MCF 10A (cell line): ENCODE measurements around the gene CYB5RL. TPM values are rescaled to one million over a fixed set of nuclear protein-coding genes. Genes with fewer than 3 reads are reported as not detected.

ENCODE experiments used
- BruUV-seq: library from RNA; stranded (reverse); fragments of 400-500 nt; replicated peaks from 2 replicates; lab custom pipeline; 2021; lab: Mats Ljungman, UMichigan
- CTCF ChIA-PET: fragments of 300-600 bp; sonication (Branson Sonifier 250); formaldehyde crosslinking; extraction: SDS; loops from one replicate; lab custom pipeline; 2021; ENCODE audit warnings: antibody characterized with exemption, inconsistent platforms; lab: Yijun Ruan, JAX
- POLR2A ChIA-PET: fragments of 300-600, 350-650 bp; sonication (Branson Sonifier 250); formaldehyde crosslinking; extraction: SDS; loops from one replicate; lab custom pipeline; 2020; ENCODE audit warnings: antibody characterized with exemption, inconsistent platforms; lab: Yijun Ruan, JAX
- DNase-seq: peaks from one replicate; pipeline ENCODE4 v3.0.0-alpha.2; 2018; ENCODE audit not compliant: unreplicated experiment
- H3K27ac Mint-ChIP-seq: one replicate; pipeline ENCODE4 v1.8.0; 2022; ENCODE audit warnings: mild to moderate bottlenecking, low read depth, mixed read lengths; ENCODE audit not compliant: unreplicated experiment
- H3K27me3 Mint-ChIP-seq: one replicate; pipeline ENCODE4 v1.8.0; 2022; ENCODE audit warnings: mixed read lengths; ENCODE audit not compliant: insufficient read depth, unreplicated experiment
- H3K36me3 Mint-ChIP-seq: one replicate; pipeline ENCODE4 v1.8.0; 2022; ENCODE audit warnings: mild to moderate bottlenecking, moderate library complexity, mixed read lengths; ENCODE audit not compliant: insufficient read depth, unreplicated experiment
- H3K4me1 Mint-ChIP-seq: one replicate; pipeline ENCODE4 v1.8.0; 2022; ENCODE audit warnings: mixed read lengths; ENCODE audit not compliant: insufficient read depth, unreplicated experiment
- H3K4me3 Mint-ChIP-seq: one replicate; pipeline ENCODE4 v1.8.0; 2022; ENCODE audit warnings: mild to moderate bottlenecking, moderate library complexity, mixed read lengths; ENCODE audit not compliant: unreplicated experiment
- H3K9me3 Mint-ChIP-seq: one replicate; pipeline ENCODE4 v1.8.0; 2022; ENCODE audit warnings: mixed read lengths; ENCODE audit not compliant: unreplicated experiment
- intact Hi-C: fragments of 100-400 bp; cut with micrococcal nuclease; formaldehyde crosslinking; loops from 2 replicates; pipeline ENCODE4 v1.14.1; 2022
- total RNA-seq: library from RNA; stranded (reverse); gene quantifications from 2 replicates; pipeline ENCODE4 v1.2.3, GENCODE V29; 2022
- TF ChIP-seq, protein P1 (sequence below): fragments of 200-600 bp; IDR thresholded peaks from one replicate; pipeline ENCODE4 v1.8.0; 2022; ENCODE audit warnings: antibody characterized with exemption, mild to moderate bottlenecking; ENCODE audit not compliant: unreplicated experiment

Gene CYB5RL
- total RNA-seq, 1 experiment from 2014 or later: 4.6 TPM

DNA sequence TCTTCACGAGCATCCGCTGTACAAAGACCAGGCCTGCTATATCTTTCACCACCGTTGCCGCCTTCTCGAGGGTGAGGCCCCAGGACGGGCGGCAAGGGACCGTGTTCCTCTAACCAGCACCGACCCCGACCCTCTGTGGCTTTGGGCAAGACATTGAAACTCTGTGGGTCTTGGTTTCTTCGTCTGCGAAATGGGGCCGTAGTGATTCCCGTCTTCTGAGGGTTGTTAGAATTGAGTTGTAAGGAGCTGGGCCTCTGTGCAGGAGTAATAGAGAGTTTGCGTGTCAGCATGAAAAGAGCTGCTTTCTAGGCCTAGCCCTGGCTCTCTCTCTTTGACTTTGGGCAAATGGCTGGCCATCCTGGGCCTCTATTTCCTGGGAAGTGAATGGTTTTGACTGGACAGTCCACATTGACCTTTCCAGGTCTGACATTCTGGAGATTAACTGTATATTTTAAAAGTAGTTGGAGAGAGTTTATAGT, 728 bp upstream of the CYB5RL start:
- DNase-seq: peak; percentile 13
- intact Hi-C loops: loop anchor here (5.0 to 10.0 kb wide), 2 partner anchors 73 to 284 kb away; no protein-coding TSS in a partner anchor

DNA sequence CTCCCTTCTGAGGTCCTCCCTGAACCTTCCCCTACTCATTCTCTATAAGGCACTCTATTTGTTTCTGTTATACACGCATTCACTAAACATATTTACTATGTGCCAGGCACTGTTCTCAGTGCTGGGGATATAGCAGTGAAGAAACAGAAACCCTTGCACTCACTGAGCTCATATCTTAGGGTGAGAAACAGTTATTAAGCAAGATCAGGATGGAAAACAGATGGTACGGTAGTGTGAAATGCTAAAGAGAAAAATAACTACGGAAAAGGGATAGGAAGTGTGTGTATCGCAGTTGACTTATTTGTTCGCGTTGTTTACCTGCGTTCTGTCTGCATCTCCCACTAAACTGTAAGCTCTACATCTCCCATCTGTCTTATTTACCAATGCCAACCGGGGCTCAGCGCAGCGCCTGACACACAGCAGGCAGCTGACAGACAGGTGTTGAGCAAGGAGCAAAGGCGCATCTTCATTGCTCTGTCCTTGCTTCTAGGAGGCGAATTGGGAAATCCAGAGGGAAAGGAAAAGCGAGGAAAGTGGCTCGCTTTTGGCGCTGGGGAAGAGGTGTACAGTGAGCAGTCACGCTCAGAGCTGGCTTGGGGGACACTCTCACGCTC, 572 bp downstream of the CYB5RL start:
- intact Hi-C loops: no loop called here
- POLR2A ChIA-PET: interaction anchor here (0.7 to 2.6 kb wide), 19 partner anchors 12 to 600 kb away, joined by 3 to 17 read pairs (median 4); partner anchors contain the start of genes CDCP2, SSBP3, TCEANC2 and TMEM59
- TF ChIP-seq, protein P1, sequence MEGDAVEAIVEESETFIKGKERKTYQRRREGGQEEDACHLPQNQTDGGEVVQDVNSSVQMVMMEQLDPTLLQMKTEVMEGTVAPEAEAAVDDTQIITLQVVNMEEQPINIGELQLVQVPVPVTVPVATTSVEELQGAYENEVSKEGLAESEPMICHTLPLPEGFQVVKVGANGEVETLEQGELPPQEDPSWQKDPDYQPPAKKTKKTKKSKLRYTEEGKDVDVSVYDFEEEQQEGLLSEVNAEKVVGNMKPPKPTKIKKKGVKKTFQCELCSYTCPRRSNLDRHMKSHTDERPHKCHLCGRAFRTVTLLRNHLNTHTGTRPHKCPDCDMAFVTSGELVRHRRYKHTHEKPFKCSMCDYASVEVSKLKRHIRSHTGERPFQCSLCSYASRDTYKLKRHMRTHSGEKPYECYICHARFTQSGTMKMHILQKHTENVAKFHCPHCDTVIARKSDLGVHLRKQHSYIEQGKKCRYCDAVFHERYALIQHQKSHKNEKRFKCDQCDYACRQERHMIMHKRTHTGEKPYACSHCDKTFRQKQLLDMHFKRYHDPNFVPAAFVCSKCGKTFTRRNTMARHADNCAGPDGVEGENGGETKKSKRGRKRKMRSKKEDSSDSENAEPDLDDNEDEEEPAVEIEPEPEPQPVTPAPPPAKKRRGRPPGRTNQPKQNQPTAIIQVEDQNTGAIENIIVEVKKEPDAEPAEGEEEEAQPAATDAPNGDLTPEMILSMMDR: no peak
- TSS peak; percentile 19 for BruUV-seq
- Mint-ChIP-seq H3K4me3 (peak overlapping the region; percentile 93), H3K36me3 (peaks cover 9% of the 10 kb centered on the region), H3K27ac (peak overlapping the region; percentile 95), H3K27me3 (no peaks in the 10 kb centered on the region), H3K4me1 (peaks cover 22% of the 10 kb centered on the region), H3K9me3 (no peaks in the 10 kb centered on the region)
- DNase-seq: no peak
- CTCF ChIA-PET: interaction anchor here (0.6 to 1.6 kb wide), 5 partner anchors 8 to 290 kb away, joined by 3 to 8 read pairs (median 4); no protein-coding TSS in a partner anchor

More for the DNA sequence above, 728 bp upstream of the CYB5RL start:
- TF ChIP-seq, protein P1: no peak
- no peaks in the 10 kb centered on the region for H3K9me3 Mint-ChIP-seq
- ChIA-PET CTCF (interaction anchor here (0.8 to 1.3 kb wide), 6 partner anchors 10 to 207 kb away, joined by 3 to 6 read pairs (median 3); no protein-coding TSS in a partner anchor), POLR2A (interaction anchor here (0.6 to 2.6 kb wide), 26 partner anchors 10 to 563 kb away, joined by 3 to 17 read pairs (median 4); partner anchors contain the start of genes CDCP2, SSBP3, TCEANC2 and TMEM59)
- peak overlapping the region; percentile 93 for H3K4me3 Mint-ChIP-seq
- H3K27ac Mint-ChIP-seq: peak overlapping the region; percentile 95
- H3K27me3 Mint-ChIP-seq: no peaks in the 10 kb centered on the region
- H3K36me3 Mint-ChIP-seq: peaks cover 22% of the 10 kb centered on the region
- H3K4me1 Mint-ChIP-seq: peaks cover 22% of the 10 kb centered on the region
- BruUV-seq: TSS peak; percentile 57

GRCh38 chr1:54193453-54193852, 6.4 kb downstream of the CYB5RL start:
- intact Hi-C loops: no loop called here
- Mint-ChIP-seq H3K27me3 (no peaks in the 10 kb centered on the region), H3K9me3 (no peaks in the 10 kb centered on the region), H3K36me3 (peaks cover 8% of the 10 kb centered on the region), H3K27ac (no peak overlapping the region), H3K4me3 (no peak overlapping the region), H3K4me1 (no peaks in the 10 kb centered on the region)
- DNase-seq: no peak
- no TSS peak for BruUV-seq
- TF ChIP-seq, protein P1: no peak
- POLR2A ChIA-PET: no interaction called here
- CTCF ChIA-PET: no interaction called here

GRCh38 chr1:54191525-54191924, 8.3 kb downstream of the CYB5RL start:
- DNase-seq: no peak
- TF ChIP-seq, protein P1: no peak
- Mint-ChIP-seq H3K27ac (no peak overlapping the region), H3K36me3 (peaks cover 8% of the 10 kb centered on the region), H3K27me3 (no peaks in the 10 kb centered on the region), H3K4me3 (no peak overlapping the region), H3K9me3 (no peaks in the 10 kb centered on the region), H3K4me1 (no peaks in the 10 kb centered on the region)
- intact Hi-C loops: no loop called here
- POLR2A ChIA-PET: no interaction called here
- BruUV-seq: no TSS peak
- CTCF ChIA-PET: interaction anchor here (1.3 kb wide), 1 partner anchor 8 kb away, joined by 4 read pairs; the partner anchor contains the start of genes CYB5RL and MRPL37
